SU-DHL-6 (cell line): ENCODE data around the gene SOCS7.

Experiments used
- H2AFZ ChIP-seq: fragments of 200-600 bp; sonication (generic); 2 replicates; pipeline ENCODE4 v1.6.1; 2014; ENCODE audit warnings: low read depth, mild to moderate bottlenecking, moderate library complexity, mixed read lengths, antibody characterized with exemption, low read length; ENCODE audit not compliant: severe bottlenecking
- H3F3A ChIP-seq: fragments of 200-600 bp; shearing (Covaris generic); 2 replicates; pipeline ENCODE4 v1.6.0; 2016; ENCODE audit warnings: antibody characterized with exemption, mild to moderate bottlenecking; ENCODE audit not compliant: insufficient read depth
- H3K27ac ChIP-seq: fragments of 200-600 bp; sonication (generic); 2 replicates; pipeline ENCODE4 v1.5.1; 2016; ENCODE audit warnings: low read depth, mild to moderate bottlenecking, low read length, moderate library complexity, mixed read lengths
- H3K27me3 ChIP-seq: fragments of 200-600 bp; sonication (generic), shearing (Covaris generic); 2 replicates; pipeline ENCODE4 v1.6.0; 2014; ENCODE audit warnings: mild to moderate bottlenecking, low read length
- H3K36me3 ChIP-seq: fragments of 200-600 bp; sonication (generic); 2 replicates; pipeline ENCODE4 v1.6.1; 2014; ENCODE audit warnings: mild to moderate bottlenecking, low read length, mixed read lengths
- H3K4me2 ChIP-seq: fragments of 300-600, 200-600 bp; shearing (Covaris generic), sonication (generic); 2 replicates; pipeline ENCODE4 v1.6.0; 2014; ENCODE audit warnings: low read length, low read depth, mild to moderate bottlenecking; ENCODE audit not compliant: poor library complexity, severe bottlenecking
- H3K4me3 ChIP-seq: fragments of 200-600 bp; sonication (generic); 2 replicates; pipeline ENCODE4 v1.5.1; 2014; ENCODE audit warnings: antibody characterized with exemption, low read length, mild to moderate bottlenecking, mixed read lengths; ENCODE audit not compliant: insufficient read depth, poor library complexity, severe bottlenecking
- H3K79me2 ChIP-seq: fragments of 200-600 bp; sonication (generic); 2 replicates; pipeline ENCODE4 v1.6.1; 2014; ENCODE audit warnings: mild to moderate bottlenecking, low read length, moderate library complexity; ENCODE audit not compliant: insufficient read depth
- H3K9ac ChIP-seq: fragments of 200-600 bp; sonication (generic); 2 replicates; pipeline ENCODE4 v1.7.0; 2014; ENCODE audit warnings: mild to moderate bottlenecking, low read length
- H3K9me2 ChIP-seq: fragments of 200-600 bp; sonication (generic); replicated peaks from 2 replicates; pipeline ENCODE4 v1.6.1; 2014; ENCODE audit warnings: low read length; ENCODE audit not compliant: insufficient read depth
- H3K9me3 ChIP-seq: fragments of 200-600 bp; sonication (generic); 2 replicates; pipeline ENCODE4 v1.6.1; 2014; ENCODE audit warnings: low read length, mixed read lengths; ENCODE audit not compliant: insufficient read depth
- H4K20me1 ChIP-seq: fragments of 200-600 bp; sonication (generic); 2 replicates; pipeline ENCODE4 v1.6.1; 2014; ENCODE audit warnings: low read depth, mild to moderate bottlenecking, antibody characterized with exemption, low read length, moderate library complexity, mixed read lengths
- EZH2phosphoT487 ChIP-seq: fragments of 200-600 bp; sonication (generic), shearing (Covaris generic); conservative IDR thresholded peaks from 2 replicates; pipeline ENCODE4 v1.6.1; 2018; ENCODE audit warnings: mild to moderate bottlenecking, antibody characterized with exemption, low read length, moderate library complexity, mixed read lengths
- TF ChIP-seq, protein P1 (sequence below): fragments of 200-600 bp; sonication (generic); IDR thresholded peaks from one replicate; pipeline ENCODE4 v1.5.1; 2017; ENCODE audit warnings: antibody characterized with exemption, mild to moderate bottlenecking, low read length, moderate library complexity; ENCODE audit not compliant: insufficient read depth, poor library complexity, severe bottlenecking

SOCS7 gene

DNA sequence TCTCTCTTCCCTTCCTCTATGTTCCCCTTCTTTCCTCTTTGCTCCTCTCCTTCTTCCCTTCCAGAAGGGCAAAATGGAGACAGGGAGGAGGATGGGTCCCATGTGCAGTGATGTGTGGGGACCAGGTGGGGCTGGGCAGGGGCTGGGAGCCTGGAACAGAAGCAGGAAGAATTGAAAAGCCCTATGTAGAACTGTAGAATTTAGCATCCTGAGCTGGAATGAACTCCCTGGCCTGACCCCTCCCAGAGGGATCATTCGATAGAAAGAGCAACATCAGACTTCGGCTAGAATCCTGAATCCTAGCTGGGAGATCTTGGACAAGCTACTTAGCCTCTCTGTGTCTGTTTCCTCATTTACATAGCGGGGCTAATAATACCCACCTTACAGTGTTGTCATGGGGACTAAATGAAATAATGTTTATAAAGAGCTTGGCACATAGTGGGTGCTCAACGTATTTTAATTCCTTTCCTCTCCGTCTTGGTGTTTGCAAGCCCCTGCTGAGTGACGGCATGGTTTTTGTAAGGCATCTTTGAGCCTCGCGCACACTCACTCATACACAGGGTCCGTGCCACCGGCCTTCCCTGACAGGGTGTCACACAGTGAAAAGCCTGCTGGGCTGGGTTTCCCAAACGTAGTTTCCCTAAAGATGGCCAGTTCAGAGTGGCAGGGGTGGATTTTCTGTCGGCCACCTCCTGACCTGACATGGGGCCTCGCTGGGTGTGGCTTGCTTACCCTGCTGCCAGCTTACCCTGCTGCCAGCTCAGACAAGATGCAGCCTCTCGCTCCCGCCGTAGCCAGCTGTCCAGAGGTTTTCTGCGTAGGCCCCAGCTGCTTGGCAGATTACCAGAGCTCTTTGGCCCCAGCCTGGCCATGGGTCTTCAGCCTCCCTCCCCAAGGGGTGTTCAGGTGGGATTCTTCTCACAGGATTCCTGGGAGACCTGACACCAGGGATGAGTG is 70.5 kb downstream of the SOCS7 start:
- no peaks in the 10 kb centered on the region for H3K27me3 ChIP-seq
- no peak overlapping the region for H2AFZ ChIP-seq

DNA sequence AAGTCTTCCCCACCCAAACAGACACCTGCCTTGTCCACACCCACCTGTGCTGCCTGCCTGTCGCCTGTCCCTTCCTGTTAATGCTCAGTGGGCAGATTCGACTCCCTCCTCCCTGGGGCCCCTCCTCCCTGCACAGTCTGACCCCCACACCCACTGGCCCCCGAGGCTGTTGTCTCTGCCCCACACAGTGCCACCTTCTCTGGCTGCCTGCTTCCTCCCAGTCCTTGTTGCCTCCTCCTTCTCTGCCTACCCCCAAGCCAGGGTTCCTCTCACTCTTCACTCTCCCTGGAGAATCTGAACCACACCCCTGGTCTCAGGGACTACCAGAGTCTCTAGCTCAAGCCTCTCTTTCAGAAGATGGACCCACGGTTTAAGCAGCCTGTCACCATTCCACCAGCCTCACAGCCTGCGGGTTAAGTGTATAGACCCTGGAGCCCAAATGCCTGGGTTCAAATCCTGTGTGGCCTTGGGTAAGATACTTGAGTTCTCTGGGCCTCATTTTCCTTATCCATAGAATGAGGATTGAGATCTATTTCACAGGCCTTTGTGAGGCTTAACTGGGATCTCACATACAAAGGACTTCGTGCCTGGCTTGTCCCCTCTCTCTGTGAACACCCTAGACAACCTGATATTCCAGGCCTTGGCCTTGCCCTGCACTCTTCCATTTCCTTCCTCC is 72.8 kb downstream of the SOCS7 start:
- no peak overlapping the region for H3K9ac ChIP-seq
- no peak overlapping the region for H3K4me2 ChIP-seq
- no peak overlapping the region for H3K27ac ChIP-seq
- TF ChIP-seq, protein P1, sequence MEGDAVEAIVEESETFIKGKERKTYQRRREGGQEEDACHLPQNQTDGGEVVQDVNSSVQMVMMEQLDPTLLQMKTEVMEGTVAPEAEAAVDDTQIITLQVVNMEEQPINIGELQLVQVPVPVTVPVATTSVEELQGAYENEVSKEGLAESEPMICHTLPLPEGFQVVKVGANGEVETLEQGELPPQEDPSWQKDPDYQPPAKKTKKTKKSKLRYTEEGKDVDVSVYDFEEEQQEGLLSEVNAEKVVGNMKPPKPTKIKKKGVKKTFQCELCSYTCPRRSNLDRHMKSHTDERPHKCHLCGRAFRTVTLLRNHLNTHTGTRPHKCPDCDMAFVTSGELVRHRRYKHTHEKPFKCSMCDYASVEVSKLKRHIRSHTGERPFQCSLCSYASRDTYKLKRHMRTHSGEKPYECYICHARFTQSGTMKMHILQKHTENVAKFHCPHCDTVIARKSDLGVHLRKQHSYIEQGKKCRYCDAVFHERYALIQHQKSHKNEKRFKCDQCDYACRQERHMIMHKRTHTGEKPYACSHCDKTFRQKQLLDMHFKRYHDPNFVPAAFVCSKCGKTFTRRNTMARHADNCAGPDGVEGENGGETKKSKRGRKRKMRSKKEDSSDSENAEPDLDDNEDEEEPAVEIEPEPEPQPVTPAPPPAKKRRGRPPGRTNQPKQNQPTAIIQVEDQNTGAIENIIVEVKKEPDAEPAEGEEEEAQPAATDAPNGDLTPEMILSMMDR: no peak
- TF ChIP-seq EZH2phosphoT487: no peak
- no peaks in the 10 kb centered on the region for H3K36me3 ChIP-seq
- H3K4me3 ChIP-seq: no peak overlapping the region
- no peaks in the 10 kb centered on the region for H3K27me3 ChIP-seq
- no peaks in the 10 kb centered on the region for H3F3A ChIP-seq
- no peaks in the 10 kb centered on the region for H3K79me2 ChIP-seq
- no peaks in the 10 kb centered on the region for H3K9me3 ChIP-seq
- H2AFZ ChIP-seq: no peak overlapping the region
- no peaks in the 10 kb centered on the region for H3K9me2 ChIP-seq
- no peaks in the 10 kb centered on the region for H4K20me1 ChIP-seq

More for the DNA sequence above, 70.5 kb downstream of the SOCS7 start:
- H4K20me1 ChIP-seq: no peaks in the 10 kb centered on the region
- H3K9ac ChIP-seq: no peak overlapping the region
- H3K9me3 ChIP-seq: no peaks in the 10 kb centered on the region
- H3K4me2 ChIP-seq: no peak overlapping the region
- H3F3A ChIP-seq: no peaks in the 10 kb centered on the region
- H3K36me3 ChIP-seq: no peaks in the 10 kb centered on the region
- no peak overlapping the region for H3K4me3 ChIP-seq
- no peak for TF ChIP-seq EZH2phosphoT487
- TF ChIP-seq, protein P1: no peak
- H3K79me2 ChIP-seq: no peaks in the 10 kb centered on the region
- no peak overlapping the region for H3K27ac ChIP-seq
- no peaks in the 10 kb centered on the region for H3K9me2 ChIP-seq

DNA sequence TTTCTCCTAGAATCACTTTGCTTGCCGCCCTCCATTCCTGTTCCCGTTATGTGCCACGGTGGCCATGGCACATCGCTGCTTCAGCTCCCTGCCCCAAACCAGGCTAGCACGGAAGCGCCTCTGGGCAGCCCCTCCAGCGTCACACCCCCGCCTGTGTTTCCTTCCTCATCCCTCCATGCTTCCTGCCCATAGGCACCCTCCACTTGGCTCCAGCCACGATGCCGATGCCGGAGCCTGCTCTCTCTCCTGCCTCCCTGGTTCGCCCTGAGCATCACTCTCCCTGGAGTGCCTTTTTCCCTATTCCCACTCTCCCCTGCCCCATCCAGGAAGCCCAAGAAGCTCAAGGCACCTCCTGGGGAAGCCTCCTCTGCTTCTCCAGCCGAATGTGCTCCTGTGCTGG is 73.4 kb downstream of the SOCS7 start:
- TF ChIP-seq, protein P1: no peak
- TF ChIP-seq EZH2phosphoT487: no peak
- Histone ChIP-seq H4K20me1 (no peaks in the 10 kb centered on the region), H3K4me2 (no peak overlapping the region), H3K4me3 (no peak overlapping the region), H3K9me2 (no peaks in the 10 kb centered on the region), H3K27me3 (no peaks in the 10 kb centered on the region), H3K36me3 (no peaks in the 10 kb centered on the region), H3K9me3 (no peaks in the 10 kb centered on the region), H3K79me2 (no peaks in the 10 kb centered on the region), H3F3A (no peaks in the 10 kb centered on the region), H3K9ac (no peak overlapping the region), H2AFZ (no peak overlapping the region), H3K27ac (no peak overlapping the region)
